ENCODE data around the gene KCNJ15. TPM values are rescaled to one million over a fixed set of nuclear protein-coding genes. Genes with fewer than 3 reads are reported as not detected.

The KCNJ15 gene
- total and polyA plus RNA-seq, 2 donors: 1.1 to 1.3 TPM

DNA sequence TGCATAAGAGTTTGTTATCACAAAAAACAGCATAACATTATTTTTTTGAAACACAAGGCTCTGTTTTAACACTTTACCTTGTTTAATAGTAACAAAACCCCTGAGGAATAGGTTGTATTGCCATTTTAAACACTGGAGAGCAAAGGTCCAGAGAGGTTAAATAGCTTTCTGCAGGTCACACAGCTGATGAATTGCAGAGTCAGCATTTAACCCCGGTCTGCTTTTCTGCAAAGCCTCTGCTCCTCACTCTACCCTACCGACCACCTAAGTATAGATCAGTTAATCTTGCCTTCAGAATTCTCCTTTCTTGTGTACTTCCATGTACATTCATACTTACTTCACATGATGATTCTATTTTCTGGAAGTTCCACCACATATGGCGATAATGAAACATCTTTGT, 42.0 kb downstream of the KCNJ15 start:
- Histone ChIP-seq H3K36me3 (ENCODE audit: control insufficient read depth in 2 of 2, insufficient read depth in 2 of 2, low read length in 1 of 2) (no peaks in the 10 kb centered on the region), H3K4me1 (ENCODE audit: control insufficient read depth in 2 of 2, insufficient read depth in 2 of 2, low read length in 2 of 2) (peaks cover 0 to 11% of the 10 kb centered on the region in 2 donors), H3K9me3 (ENCODE audit: control insufficient read depth in 2 of 2, insufficient read depth in 1 of 2, low read length in 1 of 2) (no peaks in the 10 kb centered on the region), H3K27ac (ENCODE audit: low read depth in 1 of 2, low read length in 1 of 2) (no peak overlapping the region), H3K27me3 (ENCODE audit: control insufficient read depth in 2 of 2, insufficient read depth in 1 of 2, low read length in 1 of 2) (no peaks in the 10 kb centered on the region), H3K4me3 (ENCODE audit: low read length in 2 of 2) (no peak overlapping the region)
- no peak for DNase-seq (ENCODE audit: low read depth in 6 of 9, low spot score in 9 of 9)
- WGBS: 94% methylated on average over 3 of the region's 3 CpGs

DNA sequence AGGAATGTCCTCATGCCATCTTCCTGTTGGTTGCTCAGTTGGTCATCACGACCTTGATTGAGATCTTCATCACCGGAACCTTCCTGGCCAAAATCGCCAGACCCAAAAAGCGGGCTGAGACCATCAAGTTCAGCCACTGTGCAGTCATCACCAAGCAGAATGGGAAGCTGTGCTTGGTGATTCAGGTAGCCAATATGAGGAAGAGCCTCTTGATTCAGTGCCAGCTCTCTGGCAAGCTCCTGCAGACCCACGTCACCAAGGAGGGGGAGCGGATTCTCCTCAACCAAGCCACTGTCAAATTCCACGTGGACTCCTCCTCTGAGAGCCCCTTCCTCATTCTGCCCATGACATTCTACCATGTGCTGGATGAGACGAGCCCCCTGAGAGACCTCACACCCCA, 42.9 kb downstream of the KCNJ15 start:
- Histone ChIP-seq H3K4me3 (ENCODE audit: low read length in 2 of 2) (no peak overlapping the region), H3K9me3 (ENCODE audit: control insufficient read depth in 2 of 2, insufficient read depth in 1 of 2, low read length in 1 of 2) (no peaks in the 10 kb centered on the region), H3K4me1 (ENCODE audit: control insufficient read depth in 2 of 2, insufficient read depth in 2 of 2, low read length in 2 of 2) (peaks cover 0 to 11% of the 10 kb centered on the region in 2 donors), H3K27me3 (ENCODE audit: control insufficient read depth in 2 of 2, insufficient read depth in 1 of 2, low read length in 1 of 2) (no peaks in the 10 kb centered on the region), H3K36me3 (ENCODE audit: control insufficient read depth in 2 of 2, insufficient read depth in 2 of 2, low read length in 1 of 2) (no peaks in the 10 kb centered on the region), H3K27ac (ENCODE audit: low read depth in 1 of 2, low read length in 1 of 2) (no peak overlapping the region)
- WGBS: 94% methylated on average over 8 of the region's 8 CpGs
- DNase-seq (ENCODE audit: low read depth in 6 of 9, low spot score in 9 of 9): no peak

DNA sequence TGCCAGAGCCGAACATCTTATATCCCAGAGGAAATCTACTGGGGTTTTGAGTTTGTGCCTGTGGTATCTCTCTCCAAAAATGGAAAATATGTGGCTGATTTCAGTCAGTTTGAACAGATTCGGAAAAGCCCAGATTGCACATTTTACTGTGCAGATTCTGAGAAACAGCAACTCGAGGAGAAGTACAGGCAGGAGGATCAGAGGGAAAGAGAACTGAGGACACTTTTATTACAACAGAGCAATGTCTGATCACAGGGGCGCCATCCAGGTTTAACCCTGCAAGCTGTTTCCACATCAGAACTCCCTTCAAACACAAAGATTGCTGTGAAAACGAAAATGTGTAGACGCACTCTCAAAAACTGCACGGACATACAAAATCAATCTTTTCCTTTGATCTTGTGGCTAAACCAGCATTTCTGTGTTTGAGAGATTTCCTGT, 43.4 kb downstream of the KCNJ15 start:
- H3K9me3 ChIP-seq (ENCODE audit: control insufficient read depth in 2 of 2, insufficient read depth in 1 of 2, low read length in 1 of 2): no peaks in the 10 kb centered on the region
- DNase-seq (ENCODE audit: low read depth in 6 of 9, low spot score in 9 of 9): peak in 1 of 9 donors; percentile 28
- H3K36me3 ChIP-seq (ENCODE audit: control insufficient read depth in 2 of 2, insufficient read depth in 2 of 2, low read length in 1 of 2): no peaks in the 10 kb centered on the region
- H3K4me1 ChIP-seq (ENCODE audit: control insufficient read depth in 2 of 2, insufficient read depth in 2 of 2, low read length in 2 of 2): peaks cover 0 to 11% of the 10 kb centered on the region in 2 donors
- no peaks in the 10 kb centered on the region for H3K27me3 ChIP-seq (ENCODE audit: control insufficient read depth in 2 of 2, insufficient read depth in 1 of 2, low read length in 1 of 2)
- WGBS: 38% methylated on average over 7 of the region's 7 CpGs
- no peak overlapping the region for H3K4me3 ChIP-seq (ENCODE audit: low read length in 2 of 2)
- no peak overlapping the region for H3K27ac ChIP-seq (ENCODE audit: low read depth in 1 of 2, low read length in 1 of 2)

DNA sequence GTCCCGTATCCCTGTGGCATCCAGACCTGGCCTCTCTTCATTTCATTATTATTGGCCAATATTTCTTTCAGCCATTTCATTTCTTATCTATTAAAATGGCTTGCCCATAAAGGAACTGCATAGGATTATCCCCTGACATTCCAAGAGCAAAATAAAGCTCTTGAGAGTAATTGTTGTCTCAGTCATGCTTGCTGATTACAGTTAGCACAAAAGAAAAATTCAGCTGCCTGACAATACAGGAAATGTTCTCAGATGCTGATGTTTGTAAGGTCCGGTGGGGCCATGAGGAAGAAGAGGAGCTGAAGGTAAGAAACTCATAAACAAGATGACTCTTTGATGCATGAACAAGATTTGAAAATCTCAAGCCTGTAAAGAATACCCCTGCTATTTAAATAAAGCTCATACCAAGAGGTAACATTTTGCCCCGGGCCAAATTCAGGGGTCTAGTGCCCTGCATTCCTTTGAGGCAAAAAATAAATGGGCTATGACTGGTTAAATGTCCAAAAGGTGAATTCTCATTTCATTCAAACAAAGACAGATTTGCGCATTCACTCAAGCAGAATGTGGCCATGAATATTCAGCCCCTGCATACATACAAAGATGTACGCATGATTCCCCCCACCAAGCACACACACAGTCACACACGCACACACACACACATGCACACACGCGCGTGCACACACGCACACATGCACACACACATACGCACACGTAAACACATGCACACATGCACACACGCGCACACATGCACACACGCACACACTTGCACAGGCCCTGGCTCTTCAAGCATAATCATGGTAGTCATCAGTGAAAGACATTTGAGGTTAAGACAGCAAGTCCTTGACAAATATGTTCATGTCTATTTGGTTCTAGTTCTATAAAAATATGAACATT, 44.8 kb downstream of the KCNJ15 start:
- no peaks in the 10 kb centered on the region for H3K9me3 ChIP-seq (ENCODE audit: control insufficient read depth in 2 of 2, insufficient read depth in 1 of 2, low read length in 1 of 2)
- H3K36me3 ChIP-seq (ENCODE audit: control insufficient read depth in 2 of 2, insufficient read depth in 2 of 2, low read length in 1 of 2): no peaks in the 10 kb centered on the region
- no peak for DNase-seq (ENCODE audit: low read depth in 6 of 9, low spot score in 9 of 9)
- no peak overlapping the region for H3K27ac ChIP-seq (ENCODE audit: low read depth in 1 of 2, low read length in 1 of 2)
- no peak overlapping the region for H3K4me3 ChIP-seq (ENCODE audit: low read length in 2 of 2)
- H3K4me1 ChIP-seq (ENCODE audit: control insufficient read depth in 2 of 2, insufficient read depth in 2 of 2, low read length in 2 of 2): peaks cover 0 to 8% of the 10 kb centered on the region in 2 donors
- no peaks in the 10 kb centered on the region for H3K27me3 ChIP-seq (ENCODE audit: control insufficient read depth in 2 of 2, insufficient read depth in 1 of 2, low read length in 1 of 2)
- WGBS: 91% methylated on average over 15 of the region's 15 CpGs

DNA sequence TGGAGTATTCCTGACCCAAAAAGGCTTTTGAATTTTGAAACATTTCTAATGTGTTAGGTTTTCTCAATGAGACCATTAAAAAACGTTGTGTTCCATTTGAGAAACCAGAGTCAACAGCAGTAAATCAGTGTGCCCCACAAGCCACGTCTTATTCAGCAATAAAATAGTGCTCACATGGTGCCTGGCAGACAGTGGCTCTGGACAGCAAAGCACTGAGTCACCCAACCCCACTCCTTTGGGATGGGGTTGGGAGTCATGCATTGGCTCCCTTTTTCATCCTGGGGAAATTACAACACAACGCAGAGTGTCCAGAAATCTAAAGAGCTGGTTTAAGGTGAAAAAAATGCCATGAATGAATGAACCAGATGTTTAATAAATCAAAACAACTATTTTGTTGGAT, 46.5 kb downstream of the KCNJ15 start:
- Histone ChIP-seq H3K36me3 (ENCODE audit: control insufficient read depth in 2 of 2, insufficient read depth in 2 of 2, low read length in 1 of 2) (no peaks in the 10 kb centered on the region), H3K4me1 (ENCODE audit: control insufficient read depth in 2 of 2, insufficient read depth in 2 of 2, low read length in 2 of 2) (peaks cover 0 to 4% of the 10 kb centered on the region in 2 donors), H3K27ac (ENCODE audit: low read depth in 1 of 2, low read length in 1 of 2) (no peak overlapping the region), H3K4me3 (ENCODE audit: low read length in 2 of 2) (no peak overlapping the region), H3K9me3 (ENCODE audit: control insufficient read depth in 2 of 2, insufficient read depth in 1 of 2, low read length in 1 of 2) (no peaks in the 10 kb centered on the region), H3K27me3 (ENCODE audit: control insufficient read depth in 2 of 2, insufficient read depth in 1 of 2, low read length in 1 of 2) (no peaks in the 10 kb centered on the region)
- no peak for DNase-seq (ENCODE audit: low read depth in 6 of 9, low spot score in 9 of 9)
- 92% methylated on average over 3 of the region's 3 CpGs for WGBS

DNA sequence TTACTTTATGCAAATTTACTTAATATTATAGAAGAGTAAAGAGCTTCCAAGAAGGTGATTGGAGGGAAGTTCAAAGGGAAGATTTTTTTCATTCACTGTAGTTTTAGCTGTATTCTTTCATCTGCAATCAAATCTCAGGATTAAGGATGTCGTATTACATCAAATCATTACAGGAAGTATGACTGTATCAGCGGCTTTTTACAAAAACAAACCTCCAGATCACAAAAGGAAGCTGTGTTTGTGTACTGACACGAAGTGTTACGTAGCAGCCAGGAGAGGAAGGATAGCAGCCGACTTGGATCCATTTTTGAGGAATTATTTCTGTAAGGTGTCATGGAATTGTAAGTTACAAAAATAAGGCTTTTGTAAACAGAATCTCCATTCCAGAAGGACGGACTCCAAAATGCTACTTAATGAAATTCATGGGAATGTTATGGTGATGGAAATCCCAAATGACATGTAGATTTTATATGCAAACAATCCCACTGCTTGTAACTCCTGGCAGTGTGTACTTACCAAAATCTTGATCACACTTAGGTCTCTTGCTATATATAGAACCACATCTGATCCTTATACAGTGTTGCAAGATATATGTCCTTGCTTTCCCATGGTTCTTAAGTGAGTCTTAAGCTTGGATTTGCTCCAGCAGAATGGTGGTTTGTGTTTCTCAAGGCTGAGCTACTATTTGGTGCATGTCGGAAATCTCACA, 49.8 kb downstream of the KCNJ15 start:
- H3K27ac ChIP-seq (ENCODE audit: low read depth in 1 of 2, low read length in 1 of 2): no peak overlapping the region

DNA sequence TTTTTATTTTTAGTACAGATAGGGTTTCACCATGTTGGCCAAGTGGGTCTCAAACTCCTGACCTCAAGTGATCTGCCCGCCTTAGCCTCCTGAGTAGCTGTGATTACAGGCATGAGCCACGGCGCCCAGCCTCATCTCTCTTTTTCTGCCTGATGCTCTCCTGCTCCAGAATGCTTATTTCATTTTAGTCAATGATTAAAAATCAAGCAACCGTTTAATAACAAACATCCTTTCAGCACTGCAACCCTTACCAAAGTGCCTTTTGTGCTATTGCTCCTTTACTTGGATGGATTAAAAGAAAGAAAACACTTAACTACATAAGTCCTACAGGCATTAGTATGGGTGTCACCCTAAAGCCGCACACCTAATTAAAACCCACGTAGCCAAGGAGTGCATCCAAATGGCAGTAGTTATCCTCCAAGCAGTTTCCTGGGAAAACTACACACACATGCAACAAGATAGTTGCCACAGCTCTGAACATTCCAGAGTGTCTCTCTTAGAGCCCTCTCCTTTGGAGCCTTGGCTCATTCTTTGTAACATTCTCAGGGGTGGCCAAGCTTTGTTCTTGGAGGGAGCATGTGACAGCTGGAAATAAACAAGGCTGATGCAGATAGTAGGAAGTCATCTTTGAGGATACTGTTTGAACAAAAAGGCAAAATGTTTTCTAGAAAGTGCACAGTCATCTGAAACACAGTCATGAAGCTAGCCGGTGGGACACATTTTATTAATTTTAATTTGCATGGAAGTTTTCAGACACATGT, 51.2 kb downstream of the KCNJ15 start:
- Histone ChIP-seq H3K4me3 (ENCODE audit: low read length in 2 of 2) (no peak overlapping the region), H3K9me3 (ENCODE audit: control insufficient read depth in 2 of 2, insufficient read depth in 1 of 2, low read length in 1 of 2) (no peaks in the 10 kb centered on the region), H3K36me3 (ENCODE audit: control insufficient read depth in 2 of 2, insufficient read depth in 2 of 2, low read length in 1 of 2) (no peaks in the 10 kb centered on the region), H3K27me3 (ENCODE audit: control insufficient read depth in 2 of 2, insufficient read depth in 1 of 2, low read length in 1 of 2) (no peaks in the 10 kb centered on the region), H3K27ac (ENCODE audit: low read depth in 1 of 2, low read length in 1 of 2) (no peak overlapping the region), H3K4me1 (ENCODE audit: control insufficient read depth in 2 of 2, insufficient read depth in 2 of 2, low read length in 2 of 2) (no peaks in the 10 kb centered on the region)
- DNase-seq (ENCODE audit: low read depth in 6 of 9, low spot score in 9 of 9): no peak
- WGBS: 97% methylated on average over 7 of the region's 7 CpGs

More for the DNA sequence above, 49.8 kb downstream of the KCNJ15 start:
- no peak overlapping the region for H3K4me3 ChIP-seq (ENCODE audit: low read length in 2 of 2)
- no peaks in the 10 kb centered on the region for H3K27me3 ChIP-seq (ENCODE audit: control insufficient read depth in 2 of 2, insufficient read depth in 1 of 2, low read length in 1 of 2)
- WGBS: 67% methylated on average over 7 of the region's 7 CpGs
- DNase-seq (ENCODE audit: low read depth in 6 of 9, low spot score in 9 of 9): peak in 1 of 9 donors; percentile 23
- no peaks in the 10 kb centered on the region for H3K9me3 ChIP-seq (ENCODE audit: control insufficient read depth in 2 of 2, insufficient read depth in 1 of 2, low read length in 1 of 2)
- no peaks in the 10 kb centered on the region for H3K4me1 ChIP-seq (ENCODE audit: control insufficient read depth in 2 of 2, insufficient read depth in 2 of 2, low read length in 2 of 2)
- H3K36me3 ChIP-seq (ENCODE audit: control insufficient read depth in 2 of 2, insufficient read depth in 2 of 2, low read length in 1 of 2): no peaks in the 10 kb centered on the region

DNA sequence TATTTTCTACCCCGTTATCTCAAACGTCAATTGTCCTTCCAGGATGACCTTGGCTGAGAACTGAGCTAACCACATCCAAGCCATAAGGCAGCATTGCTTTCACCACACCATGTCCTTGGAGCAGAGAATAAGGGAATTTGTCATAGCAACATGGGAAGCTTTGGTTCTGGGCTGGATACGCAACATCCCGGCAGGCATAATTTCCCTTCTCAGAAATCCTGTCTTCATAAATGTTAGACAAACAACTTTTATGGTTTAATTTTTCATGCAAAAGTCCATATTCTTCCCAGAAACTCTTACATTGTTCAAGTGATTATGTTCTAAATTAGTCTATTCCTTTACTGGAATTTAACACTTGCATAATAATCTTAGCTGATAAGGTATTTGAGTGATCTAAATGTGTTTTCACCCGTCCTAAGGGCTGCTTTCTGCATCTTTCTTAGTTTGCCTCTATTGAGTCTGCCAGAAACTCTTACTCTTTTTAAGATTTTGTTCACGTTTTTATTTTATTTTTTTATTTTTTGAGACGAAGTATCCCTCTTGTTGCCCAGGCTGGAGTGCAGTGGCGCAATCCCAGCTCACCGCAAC, 51.8 kb downstream of the KCNJ15 start:
- Histone ChIP-seq H3K4me1 (ENCODE audit: control insufficient read depth in 2 of 2, insufficient read depth in 2 of 2, low read length in 2 of 2) (no peaks in the 10 kb centered on the region), H3K4me3 (ENCODE audit: low read length in 2 of 2) (no peak overlapping the region), H3K36me3 (ENCODE audit: control insufficient read depth in 2 of 2, insufficient read depth in 2 of 2, low read length in 1 of 2) (no peaks in the 10 kb centered on the region), H3K27ac (ENCODE audit: low read depth in 1 of 2, low read length in 1 of 2) (no peak overlapping the region), H3K9me3 (ENCODE audit: control insufficient read depth in 2 of 2, insufficient read depth in 1 of 2, low read length in 1 of 2) (no peaks in the 10 kb centered on the region), H3K27me3 (ENCODE audit: control insufficient read depth in 2 of 2, insufficient read depth in 1 of 2, low read length in 1 of 2) (no peaks in the 10 kb centered on the region)
- WGBS: 85% methylated on average over 9 of the region's 9 CpGs
- DNase-seq (ENCODE audit: low read depth in 6 of 9, low spot score in 9 of 9): no peak

Measured in thymus (tissue), 11 donors.